Dendritic cell treated with granulocyte-macrophage colony-stimulating factor and Interleukin-4, amounts not matched to agents 40 ng/mL and 50 ng/mL, for 4 days (primary cell): ENCODE measurements around the gene ARG2.
"Not testable (repeated sequence)": the region's sequence is repeated elsewhere in the genome, so short reads cannot be mapped to it uniquely, and the experiment has no call there.

ENCODE experiments used
- H3K27ac Mint-ChIP-seq: one replicate; pipeline ENCODE4 v1.8.0; 2022; ENCODE audit warnings: mild to moderate bottlenecking, mixed read lengths
- H3K27me3 Mint-ChIP-seq: one replicate; pipeline ENCODE4 v1.8.0; 2022; ENCODE audit warnings: mild to moderate bottlenecking, mixed read lengths
- H3K36me3 Mint-ChIP-seq: one replicate; pipeline ENCODE4 v1.8.0; 2022; ENCODE audit warnings: low read depth, mixed read lengths
- H3K4me1 Mint-ChIP-seq: one replicate; pipeline ENCODE4 v1.8.0; 2022; ENCODE audit warnings: low read depth, mixed read lengths
- H3K4me3 Mint-ChIP-seq: one replicate; pipeline ENCODE4 v1.8.0; 2022; ENCODE audit warnings: mild to moderate bottlenecking, moderate library complexity, mixed read lengths
- H3K9me3 Mint-ChIP-seq: one replicate; pipeline ENCODE4 v1.8.0; 2022; ENCODE audit warnings: mixed read lengths
- intact Hi-C: fragments of 100-400 bp; cut with micrococcal nuclease; formaldehyde crosslinking; loops from one replicate; pipeline ENCODE4 v1.15.0; 2022

ARG2 gene

GRCh38 chr14:67602076-67602475 lies 17.6 kb upstream of the ARG2 start:
- H3K4me3 Mint-ChIP-seq = no peak overlapping the region
- H3K36me3 Mint-ChIP-seq = peaks cover 17% of the 10 kb centered on the region
- H3K27ac Mint-ChIP-seq = peak overlapping the region; percentile 94
- peaks cover 4% of the 10 kb centered on the region for H3K27me3 Mint-ChIP-seq
- no peaks in the 10 kb centered on the region for H3K9me3 Mint-ChIP-seq
- intact Hi-C loops = no loop called here
- peaks cover 21% of the 10 kb centered on the region for H3K4me1 Mint-ChIP-seq

- Mint-ChIP-seq H3K4me1 (peaks cover 14% of the 10 kb centered on the region), H3K4me3 (no peak overlapping the region), H3K9me3 (no peaks in the 10 kb centered on the region), H3K27ac (no peak overlapping the region), H3K36me3 (peaks cover 15% of the 10 kb centered on the region), H3K27me3 (peaks cover 4% of the 10 kb centered on the region)
- intact Hi-C loops = no loop called here
These were observed 16.6 kb upstream of the ARG2 start for GRCh38 chr14:67602995-67603545.

- no peak overlapping the region for H3K4me3 Mint-ChIP-seq
- intact Hi-C loops = no loop called here
- no peaks in the 10 kb centered on the region for H3K36me3 Mint-ChIP-seq
- H3K9me3 Mint-ChIP-seq = no peaks in the 10 kb centered on the region
- H3K4me1 Mint-ChIP-seq = peaks cover 12% of the 10 kb centered on the region
- peaks cover 9% of the 10 kb centered on the region for H3K27me3 Mint-ChIP-seq
- no peak overlapping the region for H3K27ac Mint-ChIP-seq
These were observed 12.1 kb upstream of the ARG2 start for GRCh38 chr14:67607646-67608045.

- Mint-ChIP-seq H3K27me3 (peaks cover 4% of the 10 kb centered on the region), H3K4me3 (no peak overlapping the region), H3K36me3 (no peaks in the 10 kb centered on the region), H3K27ac (no peak overlapping the region), H3K4me1 (peaks cover 12% of the 10 kb centered on the region), H3K9me3 (no peaks in the 10 kb centered on the region)
- intact Hi-C loops = no loop called here
These were observed 9.9 kb upstream of the ARG2 start for GRCh38 chr14:67609642-67610310.

GRCh38 chr14:67610491-67610890 lies 9.2 kb upstream of the ARG2 start:
- Mint-ChIP-seq H3K4me1 (peaks cover 12% of the 10 kb centered on the region), H3K4me3 (no peak overlapping the region), H3K9me3 (no peaks in the 10 kb centered on the region), H3K27me3 (peaks cover 4% of the 10 kb centered on the region), H3K36me3 (no peaks in the 10 kb centered on the region), H3K27ac (no peak overlapping the region)
- intact Hi-C loops = no loop called here

GRCh38 chr14:67618617-67619063 lies 1.1 kb upstream of the ARG2 start:
- intact Hi-C loops = loop anchor here (1.0 to 5.0 kb wide), 3 partner anchors 36 to 86 kb away; no protein-coding TSS in a partner anchor
- H3K27me3 Mint-ChIP-seq = peaks cover 20% of the 10 kb centered on the region
- H3K36me3 Mint-ChIP-seq = no peaks in the 10 kb centered on the region

GRCh38 chr14:67620217-67620785 lies 581 bp downstream of the ARG2 start:
- H3K4me1 Mint-ChIP-seq = peaks cover 30% of the 10 kb centered on the region
- H3K4me3 Mint-ChIP-seq = peak overlapping the region; percentile 80
- H3K27me3 Mint-ChIP-seq = peaks cover 23% of the 10 kb centered on the region
- H3K36me3 Mint-ChIP-seq = no peaks in the 10 kb centered on the region
- H3K27ac Mint-ChIP-seq = peak overlapping the region; percentile 80
- H3K9me3 Mint-ChIP-seq = no peaks in the 10 kb centered on the region
- intact Hi-C loops = no loop called here

More at GRCh38 chr14:67618617-67619063, 1.1 kb upstream of the ARG2 start:
- peak overlapping the region; percentile 80 for H3K27ac Mint-ChIP-seq
- peaks cover 30% of the 10 kb centered on the region for H3K4me1 Mint-ChIP-seq
- no peaks in the 10 kb centered on the region for H3K9me3 Mint-ChIP-seq
- peak overlapping the region; percentile 32 for H3K4me3 Mint-ChIP-seq

- Mint-ChIP-seq H3K4me3 (no peak overlapping the region), H3K4me1 (peaks cover 30% of the 10 kb centered on the region), H3K27ac (no peak overlapping the region), H3K36me3 (no peaks in the 10 kb centered on the region), H3K27me3 (peaks cover 22% of the 10 kb centered on the region), H3K9me3 (no peaks in the 10 kb centered on the region)
- intact Hi-C loops = no loop called here
These were observed 3.0 kb downstream of the ARG2 start for GRCh38 chr14:67622675-67623074.

GRCh38 chr14:67623114-67623513 lies 3.4 kb downstream of the ARG2 start:
- H3K4me1 Mint-ChIP-seq = peaks cover 30% of the 10 kb centered on the region
- peaks cover 22% of the 10 kb centered on the region for H3K27me3 Mint-ChIP-seq
- H3K27ac Mint-ChIP-seq = no peak overlapping the region
- intact Hi-C loops = no loop called here
- H3K9me3 Mint-ChIP-seq = no peaks in the 10 kb centered on the region
- no peak overlapping the region for H3K4me3 Mint-ChIP-seq
- H3K36me3 Mint-ChIP-seq = no peaks in the 10 kb centered on the region

- H3K9me3 Mint-ChIP-seq, H3K4me1 Mint-ChIP-seq, H3K36me3 Mint-ChIP-seq, intact Hi-C loops, H3K27ac Mint-ChIP-seq, H3K4me3 Mint-ChIP-seq, H3K27me3 Mint-ChIP-seq: not testable (repeated sequence)
These were observed 6.4 kb downstream of the ARG2 start for GRCh38 chr14:67626131-67626530.

- Mint-ChIP-seq H3K27ac (no peak overlapping the region), H3K4me1 (peaks cover 3% of the 10 kb centered on the region), H3K36me3 (no peaks in the 10 kb centered on the region), H3K4me3 (no peak overlapping the region), H3K27me3 (peaks cover 3% of the 10 kb centered on the region), H3K9me3 (no peaks in the 10 kb centered on the region)
- intact Hi-C loops = no loop called here
These were observed 7.8 kb downstream of the ARG2 start for GRCh38 chr14:67627519-67627918.

- H3K4me3 Mint-ChIP-seq = no peak overlapping the region
- no peak overlapping the region for H3K27ac Mint-ChIP-seq
- H3K36me3 Mint-ChIP-seq = no peaks in the 10 kb centered on the region
- H3K4me1 Mint-ChIP-seq = no peaks in the 10 kb centered on the region
- H3K27me3 Mint-ChIP-seq = no peaks in the 10 kb centered on the region
- no peaks in the 10 kb centered on the region for H3K9me3 Mint-ChIP-seq
- intact Hi-C loops = no loop called here
These were observed 10.5 kb downstream of the ARG2 start for GRCh38 chr14:67630186-67630585.

GRCh38 chr14:67630938-67631337 lies 11.2 kb downstream of the ARG2 start:
- peaks cover 6% of the 10 kb centered on the region for H3K36me3 Mint-ChIP-seq
- H3K4me1 Mint-ChIP-seq = no peaks in the 10 kb centered on the region
- H3K4me3 Mint-ChIP-seq = no peak overlapping the region
- H3K27me3 Mint-ChIP-seq = no peaks in the 10 kb centered on the region
- H3K27ac Mint-ChIP-seq = no peak overlapping the region
- H3K9me3 Mint-ChIP-seq = no peaks in the 10 kb centered on the region
- intact Hi-C loops = no loop called here

GRCh38 chr14:67633451-67634147 lies 13.9 kb downstream of the ARG2 start:
- Mint-ChIP-seq H3K36me3 (peaks cover 6% of the 10 kb centered on the region), H3K4me3 (no peak overlapping the region), H3K27me3 (no peaks in the 10 kb centered on the region), H3K4me1 (no peaks in the 10 kb centered on the region), H3K9me3 (no peaks in the 10 kb centered on the region), H3K27ac (no peak overlapping the region)
- intact Hi-C loops = no loop called here
